Measurements from ENCODE around the gene USP24.

The USP24 gene

DNA sequence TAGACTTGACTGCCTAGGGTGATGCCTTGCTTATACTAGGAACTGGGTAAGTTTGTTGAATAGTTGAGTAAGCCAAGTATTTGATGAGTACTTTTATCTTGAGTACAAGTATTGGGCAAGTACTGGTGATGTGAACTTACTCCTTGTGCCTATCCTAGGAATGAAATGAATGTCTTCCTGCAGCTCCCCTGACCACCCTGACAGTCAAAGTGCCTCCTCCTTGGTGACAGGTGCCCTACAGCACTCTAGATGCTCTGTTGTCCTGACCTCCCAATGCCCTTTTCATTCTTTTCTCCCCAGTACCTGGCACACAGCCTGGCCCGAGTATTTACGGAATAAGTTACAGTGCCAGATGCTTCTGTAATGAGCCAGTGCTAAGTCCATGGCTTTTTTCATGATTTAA, 150.3 kb downstream of the USP24 start:
- no peak for DNase-seq

DNA sequence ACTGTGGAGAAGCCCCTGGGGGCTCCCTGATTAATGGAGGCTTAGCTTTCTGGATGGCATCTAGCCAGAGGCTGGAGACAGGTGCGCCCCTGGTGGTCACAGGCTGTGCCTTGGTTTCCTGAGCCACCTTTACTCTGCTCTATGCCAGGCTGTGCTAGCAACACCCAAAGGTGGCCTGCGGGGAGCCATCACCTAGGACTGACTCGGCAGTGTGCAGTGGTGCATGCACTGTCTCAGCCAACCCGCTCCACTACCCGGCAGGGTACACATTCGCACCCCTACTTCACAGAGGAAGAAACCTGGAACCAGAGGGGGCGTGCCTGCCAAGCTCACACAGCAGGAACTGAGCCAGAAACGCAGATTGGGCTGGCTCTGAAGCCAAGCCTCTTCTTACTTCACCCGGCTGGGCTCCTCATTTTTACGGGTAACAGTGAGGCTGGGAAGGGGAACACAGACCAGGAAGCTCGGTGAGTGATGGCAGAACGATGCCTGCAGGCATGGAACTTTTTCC, 151.0 kb downstream of the USP24 start:
- DNase-seq, result no peak

GRCh38 chr1:55063577-55063942, 151.6 kb downstream of the USP24 start:
- no peak for DNase-seq

DNA sequence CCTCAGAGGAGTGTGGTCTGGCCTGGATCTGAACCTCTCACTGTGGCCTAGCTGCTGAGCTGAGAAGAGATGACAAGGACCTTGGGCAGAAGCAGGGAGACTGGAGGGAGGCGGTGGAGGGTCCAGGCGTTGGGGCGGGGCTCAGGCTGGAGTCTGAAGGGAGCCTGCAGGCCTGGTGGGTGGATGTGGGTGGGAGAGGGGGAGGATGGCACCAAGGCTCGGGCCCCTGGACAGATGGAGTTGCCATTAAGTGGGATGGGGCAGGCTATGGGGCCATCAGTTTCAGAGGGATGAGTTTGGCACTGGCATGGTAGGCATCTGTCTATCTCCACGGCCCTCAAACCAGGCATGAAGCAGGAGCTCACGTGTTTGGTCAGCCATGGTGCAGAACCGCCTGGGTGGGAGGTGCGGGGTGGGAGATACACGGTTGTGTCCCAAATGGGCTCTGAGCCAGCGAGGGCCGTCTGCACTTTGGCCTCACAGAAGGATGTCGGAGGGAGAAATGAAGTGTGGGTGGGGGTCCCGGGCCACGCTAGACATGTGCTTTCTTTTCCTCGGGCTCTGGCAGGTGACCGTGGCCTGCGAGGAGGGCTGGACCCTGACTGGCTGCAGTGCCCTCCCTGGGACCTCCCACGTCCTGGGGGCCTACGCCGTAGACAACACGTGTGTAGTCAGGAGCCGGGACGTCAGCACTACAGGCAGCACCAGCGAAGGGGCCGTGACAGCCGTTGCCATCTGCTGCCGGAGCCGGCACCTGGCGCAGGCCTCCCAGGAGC, 152.2 kb downstream of the USP24 start:
- DNase-seq, result no peak

DNA sequence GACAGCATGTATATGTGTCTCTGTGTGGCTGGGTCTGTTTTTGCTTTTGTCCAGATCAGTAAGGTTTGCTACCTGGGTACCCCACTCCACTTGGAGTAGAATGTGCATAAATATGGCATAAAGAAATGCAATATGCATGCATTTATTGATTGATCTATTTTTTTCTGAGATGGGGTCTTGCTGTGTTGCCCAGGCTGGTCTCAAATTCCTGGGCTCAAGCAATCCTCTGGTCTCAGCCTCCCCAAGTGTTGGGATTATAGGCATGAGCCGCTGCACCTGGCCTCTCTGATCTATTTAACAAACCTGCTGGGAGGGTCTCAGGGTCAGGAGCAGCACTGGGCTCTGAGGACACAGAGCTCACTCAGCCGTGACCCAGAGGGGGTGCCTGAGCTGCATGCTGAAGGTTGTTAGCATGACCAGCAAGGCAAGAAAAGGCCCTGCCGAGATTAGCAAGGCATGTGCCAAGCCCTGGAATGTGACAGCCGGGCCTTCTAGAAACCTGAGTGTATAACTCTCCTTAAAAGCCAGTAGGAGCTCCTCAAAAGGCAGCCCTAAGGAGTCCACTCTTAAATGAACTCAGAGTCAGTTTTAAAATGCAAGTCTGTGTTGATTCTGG, 153.3 kb downstream of the USP24 start:
- no peak for DNase-seq

DNA sequence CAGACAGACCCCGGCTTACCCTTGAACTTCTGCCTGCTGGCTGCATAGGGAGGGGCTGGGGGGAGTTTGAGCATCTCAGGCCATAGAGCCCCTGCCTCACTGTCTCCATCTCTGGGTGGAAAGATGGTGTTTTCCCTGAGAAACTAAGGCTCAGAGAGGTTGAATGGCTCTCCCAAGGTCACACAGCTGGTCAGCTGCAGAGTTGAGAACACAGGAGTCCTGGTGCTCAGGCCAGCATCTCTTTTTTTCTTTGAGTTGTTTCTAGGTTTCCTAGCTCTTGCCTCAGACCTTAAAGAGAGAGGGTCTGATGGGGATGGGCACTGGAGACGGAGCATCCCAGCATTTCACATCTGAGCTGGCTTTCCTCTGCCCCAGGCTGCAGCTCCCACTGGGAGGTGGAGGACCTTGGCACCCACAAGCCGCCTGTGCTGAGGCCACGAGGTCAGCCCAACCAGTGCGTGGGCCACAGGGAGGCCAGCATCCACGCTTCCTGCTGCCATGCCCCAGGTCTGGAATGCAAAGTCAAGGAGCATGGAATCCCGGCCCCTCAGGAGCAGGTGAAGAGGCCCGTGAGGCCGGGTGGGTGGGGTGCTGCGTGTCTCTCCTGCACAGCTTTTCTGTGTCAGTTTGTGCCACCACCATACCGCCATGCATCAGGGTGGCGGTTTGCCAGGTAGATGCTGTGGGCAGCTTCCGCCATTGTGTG, 154.0 kb downstream of the USP24 start:
- DNase-seq, result no peak

- DNase-seq, result no peak
Observed at GRCh38 chr1:55060133-55060999, 154.8 kb downstream of the USP24 start.

- no peak for DNase-seq
Observed at GRCh38 chr1:55059302-55060132, 155.6 kb downstream of the USP24 start.

GRCh38 chr1:55057956-55058298, 157.2 kb downstream of the USP24 start:
- DNase-seq, result no peak

DNA sequence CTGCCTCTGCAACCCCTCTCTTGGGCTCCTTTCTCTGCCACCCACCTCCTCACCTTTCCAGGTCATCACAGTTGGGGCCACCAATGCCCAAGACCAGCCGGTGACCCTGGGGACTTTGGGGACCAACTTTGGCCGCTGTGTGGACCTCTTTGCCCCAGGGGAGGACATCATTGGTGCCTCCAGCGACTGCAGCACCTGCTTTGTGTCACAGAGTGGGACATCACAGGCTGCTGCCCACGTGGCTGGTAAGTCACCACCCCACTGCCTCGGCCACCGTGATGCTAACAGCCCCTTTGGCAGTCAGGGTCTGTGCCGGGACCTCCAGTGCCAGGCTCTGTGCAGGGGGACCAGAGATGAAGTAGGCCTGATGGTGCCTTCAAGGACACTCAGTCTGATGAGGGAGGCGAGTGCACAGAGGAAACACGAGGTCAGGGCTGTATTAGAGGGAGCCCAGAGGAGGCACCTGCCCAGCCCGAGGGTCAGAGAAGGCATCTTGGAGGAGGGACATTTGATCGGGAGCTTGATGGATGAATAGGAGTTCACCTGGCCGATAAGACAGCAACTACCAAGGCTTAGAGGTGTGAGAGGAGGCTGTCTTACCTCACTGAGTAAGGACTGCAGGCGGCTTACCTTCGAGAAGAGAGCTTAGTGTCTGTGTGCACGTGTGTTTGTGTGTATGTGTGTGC, 157.8 kb downstream of the USP24 start:
- no peak for DNase-seq

- DNase-seq, result no peak
Observed at GRCh38 chr1:55056632-55056992, 158.6 kb downstream of the USP24 start.

- DNase-seq, result no peak
Observed at GRCh38 chr1:55055951-55056631, 159.1 kb downstream of the USP24 start.

DNA sequence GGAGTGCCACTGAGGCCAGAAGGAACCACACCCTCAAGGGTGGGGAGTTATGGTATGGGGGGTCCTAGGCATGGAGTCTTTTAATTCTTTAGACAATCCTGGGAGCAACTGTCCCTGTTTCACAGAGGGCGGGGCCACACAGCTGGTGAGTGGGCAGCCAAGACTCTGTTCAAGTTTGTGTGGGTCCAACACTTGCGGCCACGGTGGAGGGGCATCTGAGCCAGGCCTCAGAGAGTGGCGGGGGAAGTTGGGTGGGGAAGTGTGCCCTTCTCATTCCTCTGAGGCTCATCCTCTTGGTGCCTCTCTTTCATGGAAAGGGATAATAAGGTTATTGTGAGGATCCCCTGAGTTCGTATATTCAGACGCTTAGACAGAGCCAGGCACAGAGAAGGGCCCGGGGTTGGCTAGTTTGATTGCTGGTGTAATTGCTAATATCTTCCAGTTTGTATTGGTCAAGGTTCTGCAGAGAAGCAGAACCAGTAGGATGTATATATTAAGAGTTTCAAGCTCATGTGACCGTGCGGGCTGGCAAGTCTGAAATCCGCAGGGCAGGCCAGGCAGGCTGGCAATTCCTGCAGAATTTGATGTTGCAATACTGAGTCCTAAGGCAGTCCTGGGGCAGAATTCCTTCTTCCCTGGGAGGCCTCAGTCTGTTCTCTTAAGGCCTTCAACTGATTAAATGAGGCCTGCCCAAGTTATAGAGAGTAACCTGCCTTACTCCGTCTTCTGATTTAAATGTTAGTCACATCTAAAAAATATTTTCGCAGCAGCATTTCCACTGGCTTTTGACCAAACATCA, 159.9 kb downstream of the USP24 start:
- DNase-seq, result no peak

DNA sequence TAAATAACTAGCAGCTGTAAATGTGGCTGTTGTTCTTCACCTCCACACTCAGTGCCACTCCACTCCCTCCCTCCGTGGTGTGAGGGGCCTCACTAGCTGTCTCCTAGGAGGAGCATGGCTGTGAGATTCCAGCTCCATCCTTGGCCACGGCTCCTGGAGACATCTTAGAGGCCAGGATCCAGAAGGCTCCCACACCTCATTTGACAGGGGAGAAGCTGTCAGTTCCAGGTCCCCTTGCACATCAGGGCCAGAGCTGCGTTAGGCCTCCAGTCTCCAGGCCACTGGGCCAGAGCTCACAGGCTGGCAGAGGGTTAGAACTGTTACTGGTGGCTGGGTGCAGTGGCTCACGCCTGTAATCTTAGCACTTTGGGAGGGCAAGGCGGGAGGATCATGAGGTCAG, 160.8 kb downstream of the USP24 start:
- DNase-seq, result no peak

DNA sequence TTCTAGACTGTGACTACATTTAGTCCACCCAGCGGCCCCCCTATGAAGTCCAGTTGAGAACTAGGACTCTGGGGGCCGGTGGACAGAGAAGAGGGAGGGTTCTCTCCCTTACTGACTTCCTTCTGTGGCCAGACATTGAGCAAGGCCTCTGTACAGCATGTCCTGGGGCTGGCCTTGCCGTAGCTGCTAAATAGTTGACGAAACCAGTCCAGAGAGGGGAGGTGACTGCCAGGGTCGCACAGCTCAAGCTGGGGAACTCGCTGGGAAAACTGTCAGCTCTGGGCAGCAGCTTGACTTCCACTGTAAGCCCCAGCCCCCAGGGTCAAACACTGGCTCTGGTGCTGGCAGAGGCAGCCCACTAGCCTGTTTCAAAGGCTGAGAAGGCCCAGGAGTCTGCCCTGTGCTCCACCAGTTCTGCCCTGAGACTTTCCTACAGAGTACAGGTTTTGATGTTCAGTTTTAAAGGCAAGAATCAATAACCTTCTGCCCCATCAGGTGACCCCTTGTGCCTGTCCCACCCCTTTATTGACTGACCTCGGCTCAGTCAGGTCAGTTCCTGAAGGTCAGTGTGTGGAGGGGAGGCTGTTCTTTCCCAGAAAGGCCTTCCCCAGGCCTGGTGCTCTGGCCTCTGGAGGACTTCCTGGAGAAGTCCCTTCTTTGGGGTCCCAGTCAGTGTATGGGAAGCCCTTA, 161.8 kb downstream of the USP24 start:
- DNase-seq, result no peak

DNA sequence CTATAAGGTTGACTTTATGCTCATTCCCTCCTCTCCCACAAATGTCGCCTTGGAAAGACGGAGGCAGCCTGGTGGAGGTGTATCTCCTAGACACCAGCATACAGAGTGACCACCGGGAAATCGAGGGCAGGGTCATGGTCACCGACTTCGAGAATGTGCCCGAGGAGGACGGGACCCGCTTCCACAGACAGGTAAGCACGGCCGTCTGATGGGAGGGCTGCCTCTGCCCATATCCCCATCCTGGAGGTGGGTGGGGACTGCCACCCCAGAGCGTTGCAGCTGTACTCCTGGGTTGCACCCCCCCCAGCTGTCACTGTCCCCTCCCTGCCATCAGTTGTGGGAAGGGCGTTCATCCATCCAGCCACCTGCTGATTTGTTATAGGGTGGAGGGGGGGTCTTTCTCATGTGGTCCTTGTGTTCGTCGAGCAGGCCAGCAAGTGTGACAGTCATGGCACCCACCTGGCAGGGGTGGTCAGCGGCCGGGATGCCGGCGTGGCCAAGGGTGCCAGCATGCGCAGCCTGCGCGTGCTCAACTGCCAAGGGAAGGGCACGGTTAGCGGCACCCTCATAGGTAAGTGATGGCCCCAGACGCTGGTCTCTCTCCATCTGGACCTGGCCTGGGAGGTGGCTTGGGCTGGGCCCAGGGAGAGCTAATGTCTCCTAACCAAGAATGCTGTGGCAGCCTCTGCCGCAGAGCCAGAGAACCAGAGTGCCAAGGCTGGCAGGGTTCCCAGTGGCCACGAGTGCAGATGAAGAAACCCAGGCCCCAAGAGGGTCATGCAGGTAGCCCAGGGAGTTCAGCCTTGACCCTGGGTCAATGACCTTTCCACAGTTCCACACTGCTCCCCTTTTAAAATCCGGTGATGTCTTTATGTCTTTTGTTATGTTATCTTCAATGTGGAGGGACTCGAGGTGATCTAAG, 162.7 kb downstream of the USP24 start:
- DNase-seq, result no peak

DNA sequence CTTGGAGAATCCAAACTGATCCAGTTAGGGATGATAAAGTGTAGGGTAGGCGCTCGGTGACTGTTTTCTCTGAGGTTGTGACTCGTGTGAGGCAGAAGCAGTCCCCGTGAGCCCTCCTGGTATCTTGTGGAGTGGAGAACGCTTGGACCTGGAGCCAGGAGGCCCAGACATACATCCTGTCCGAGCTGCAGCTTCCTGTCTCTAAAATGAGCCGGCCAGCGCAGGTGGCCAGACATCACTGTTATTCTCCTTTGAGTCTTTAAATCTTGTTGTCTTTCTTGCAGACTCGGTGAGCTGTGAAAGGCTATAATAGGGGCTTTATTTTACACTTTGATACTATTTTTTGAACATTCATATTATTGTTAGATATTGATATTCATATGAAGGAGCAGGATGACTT, 163.5 kb downstream of the USP24 start:
- DNase-seq, result no peak

- DNase-seq, result no peak
Observed at GRCh38 chr1:55051169-55051568, 164.0 kb downstream of the USP24 start.
